OCI-LY3 (cell line): ENCODE results near the gene ZFR2.

ENCODE experiments used
- H2AFZ ChIP-seq: fragments of 200-600, 300-600 bp; shearing (Covaris generic); 2 replicates; pipeline ENCODE4 v1.6.0; 2014; ENCODE audit warnings: antibody characterized with exemption, low read depth, low read length
- H3K27ac ChIP-seq: fragments of 200-600, 300-600 bp; sonication (generic); 2 replicates; pipeline ENCODE4 v1.5.1; 2014; ENCODE audit warnings: mild to moderate bottlenecking, low read length, moderate library complexity, mixed read lengths
- H3K27me3 ChIP-seq: fragments of 200-600, 300-600 bp; sonication (generic); 2 replicates; pipeline ENCODE4 v1.6.1; 2014; ENCODE audit warnings: low read depth, low read length, mixed read lengths
- H3K36me3 ChIP-seq: fragments of 200-600, 300-600 bp; sonication (generic); replicated peaks from 2 replicates; pipeline ENCODE3; 2014; ENCODE audit warnings: low read depth, low read length, mixed read lengths
- H3K4me1 ChIP-seq: fragments of 300-600, 200-600 bp; sonication (generic); 2 replicates; pipeline ENCODE4 v1.6.1; 2014; ENCODE audit warnings: low read length, mixed read lengths
- H3K4me2 ChIP-seq: fragments of 200-600, 300-600 bp; sonication (generic); 2 replicates; pipeline ENCODE4 v1.6.1; 2014; ENCODE audit warnings: low read length, mixed read lengths
- H3K4me3 ChIP-seq: fragments of 300-600, 200-600 bp; sonication (generic); 2 replicates; pipeline ENCODE4 v1.5.1; 2014; ENCODE audit warnings: antibody characterized with exemption, mild to moderate bottlenecking, low read length, moderate library complexity
- H3K79me2 ChIP-seq: fragments of 300-600, 200-600 bp; shearing (Covaris generic); 2 replicates; pipeline ENCODE4 v1.6.1; 2014; ENCODE audit warnings: mild to moderate bottlenecking, low read length, mixed read lengths
- H3K9ac ChIP-seq: fragments of 300-600, 200-600 bp; shearing (Covaris generic); 2 replicates; pipeline ENCODE4 v1.6.0; 2014; ENCODE audit warnings: mild to moderate bottlenecking, low read length, moderate library complexity
- H3K9me3 ChIP-seq: fragments of 200-600, 300-600 bp; shearing (Covaris generic); 2 replicates; pipeline ENCODE4 v1.6.1; 2014; ENCODE audit warnings: low read length, mixed read lengths; ENCODE audit not compliant: insufficient read depth
- H4K20me1 ChIP-seq: fragments of 200-600, 300-600 bp; sonication (generic); 2 replicates; pipeline ENCODE4 v1.6.1; 2016; ENCODE audit warnings: low read length, mixed read lengths; ENCODE audit not compliant: insufficient read depth
- CTCF ChIP-seq: fragments of 200-600, 300-600 bp; sonication (generic); IDR thresholded peaks from 2 replicates; pipeline ENCODE4 v1.5.1; 2014; ENCODE audit warnings: antibody characterized with exemption, low read length, low read depth
- EZH2phosphoT487 ChIP-seq: fragments of 200-600 bp; shearing (Covaris generic); IDR thresholded peaks from 2 replicates; pipeline ENCODE4 v1.6.1; 2018; ENCODE audit warnings: antibody characterized with exemption, mixed run types, low read depth

ZFR2 gene

GRCh38 chr19:3773814-3774515 lies 94.9 kb downstream of the ZFR2 start:
- Histone ChIP-seq H3K27ac (no peak overlapping the region), H3K9ac (no peak overlapping the region), H3K4me2 (no peak overlapping the region), H3K79me2 (no peaks in the 10 kb centered on the region), H4K20me1 (no peaks in the 10 kb centered on the region), H3K9me3 (no peaks in the 10 kb centered on the region), H3K4me3 (no peak overlapping the region), H2AFZ (no peak overlapping the region), H3K4me1 (no peaks in the 10 kb centered on the region), H3K36me3 (no peaks in the 10 kb centered on the region), H3K27me3 (no peaks in the 10 kb centered on the region)
- no peak for TF ChIP-seq EZH2phosphoT487
- TF ChIP-seq CTCF = no peak

- H3K9me3 ChIP-seq = no peaks in the 10 kb centered on the region
- H3K4me2 ChIP-seq = no peak within 1 kb of the TSS
- no peaks in the 10 kb centered on the region for H3K27me3 ChIP-seq
- no peaks in the 10 kb centered on the region for H3K79me2 ChIP-seq
- peaks cover 7% of the 10 kb centered on the region for H3K36me3 ChIP-seq
- H3K4me1 ChIP-seq = no peaks in the 10 kb centered on the region
- TF ChIP-seq CTCF (no peak), EZH2phosphoT487 (no peak)
- H3K9ac ChIP-seq = no peak within 1 kb of the TSS
- no peak within 1 kb of the TSS for H2AFZ ChIP-seq
- no peaks in the 10 kb centered on the region for H4K20me1 ChIP-seq
- H3K4me3 ChIP-seq = no peak within 1 kb of the TSS
- no peak within 1 kb of the TSS for H3K27ac ChIP-seq
Measured at GRCh38 chr19:3771906-3772455, 96.9 kb downstream of the ZFR2 start, which contains the start of gene RAX2. Gene RAX2 (minus strand): TSS chr19:3772228. CDS start chr19:3771742, 486 bp downstream.

GRCh38 chr19:3771000-3771905 lies 97.6 kb downstream of the ZFR2 start:
- Histone ChIP-seq H3K9me3 (no peaks in the 10 kb centered on the region), H3K4me2 (no peak overlapping the region), H3K9ac (no peak overlapping the region), H3K4me3 (no peak overlapping the region), H3K36me3 (peaks cover 7% of the 10 kb centered on the region), H4K20me1 (no peaks in the 10 kb centered on the region), H3K4me1 (no peaks in the 10 kb centered on the region), H3K79me2 (no peaks in the 10 kb centered on the region), H3K27ac (no peak overlapping the region), H2AFZ (no peak overlapping the region), H3K27me3 (no peaks in the 10 kb centered on the region)
- TF ChIP-seq EZH2phosphoT487 = no peak
- no peak for TF ChIP-seq CTCF
